OCI-LY7 (cell line): ENCODE data around the gene PLCL1.

Source experiments
- CTCF ChIP-seq: fragments of 200-600 bp; sonication (generic); conservative IDR thresholded peaks from 2 replicates; pipeline ENCODE4 v1.5.1; 2014; ENCODE audit warnings: mild to moderate bottlenecking, antibody characterized with exemption, low read length, moderate library complexity, mixed read lengths
- EZH2phosphoT487 ChIP-seq: fragments of 200-600 bp; sonication (generic); IDR thresholded peaks from 2 replicates; pipeline ENCODE4 v1.6.1; 2018; ENCODE audit warnings: low read depth, borderline replicate concordance, mild to moderate bottlenecking, mixed run types, antibody characterized with exemption, low read length, moderate library complexity, mixed read lengths

GRCh38 chr2:197838579-197838978 lies 34.2 kb downstream of the PLCL1 start:
- no peak for TF ChIP-seq CTCF
- TF ChIP-seq EZH2phosphoT487: no peak
